Effector memory CD4-positive, alpha-beta T cell (primary cell): ENCODE measurements around the gene NEUROG3.

Source experiments
- DNase-seq, 3 donors: peaks; one replicate each; pipeline ENCODE4 v3.0.0-alpha.2; 2020
- H3K27ac ChIP-seq: 2 replicates; pipeline ENCODE4 v1.7.0; 2013; ENCODE audit warnings: mild to moderate bottlenecking, low read length, moderate library complexity; ENCODE audit not compliant: insufficient read depth, poor library complexity, severe bottlenecking
- H3K27me3 ChIP-seq: replicated peaks from 2 replicates; pipeline ENCODE4 v1.7.0; 2013; ENCODE audit warnings: mild to moderate bottlenecking, low read length; ENCODE audit not compliant: insufficient read depth, control insufficient read depth, poor library complexity, severe bottlenecking
- H3K36me3 ChIP-seq: 2 replicates; pipeline ENCODE4 v1.7.0; 2013; ENCODE audit warnings: mild to moderate bottlenecking, low read length, moderate library complexity; ENCODE audit not compliant: control insufficient read depth, insufficient read depth
- H3K4me1 ChIP-seq: 2 replicates; pipeline ENCODE4 v1.7.0; 2013; ENCODE audit warnings: low read length, mild to moderate bottlenecking; ENCODE audit not compliant: control insufficient read depth, insufficient read depth, poor library complexity, severe bottlenecking
- H3K4me3 ChIP-seq: 2 replicates; pipeline ENCODE4 v1.7.0; 2013; ENCODE audit warnings: low read length, low read depth, mild to moderate bottlenecking; ENCODE audit not compliant: insufficient read depth, poor library complexity, severe bottlenecking
- H3K9me3 ChIP-seq: 2 replicates; pipeline ENCODE4 v1.7.0; 2013; ENCODE audit warnings: mild to moderate bottlenecking, low read length, moderate library complexity; ENCODE audit not compliant: control insufficient read depth

The NEUROG3 gene

GRCh38 chr10:69584624-69585023, 11.4 kb upstream of the NEUROG3 start:
- peaks cover 5% of the 10 kb centered on the region for H3K27me3 ChIP-seq
- H3K27ac ChIP-seq: no peak overlapping the region

DNA sequence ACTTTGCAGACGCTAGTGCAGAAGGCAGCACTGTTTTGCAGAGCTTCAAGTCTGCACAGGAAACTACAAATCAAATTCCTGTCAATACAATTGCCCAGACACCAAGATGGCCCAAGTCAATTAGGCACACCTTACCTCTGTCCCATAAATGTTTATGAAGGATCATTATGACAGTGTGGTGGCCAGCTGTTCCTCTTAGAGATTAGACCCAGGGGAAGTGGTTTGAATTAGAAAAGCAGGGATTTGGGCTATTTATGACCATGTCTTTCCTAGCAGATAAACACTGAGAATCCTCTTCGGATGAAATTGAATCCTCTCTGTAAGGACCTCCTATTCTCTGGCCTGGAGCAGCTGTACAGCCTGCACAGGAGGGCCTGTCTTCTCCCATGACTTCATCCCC, 9.9 kb upstream of the NEUROG3 start:
- Histone ChIP-seq H3K9me3 (peaks cover 2% of the 10 kb centered on the region), H3K36me3 (no peaks in the 10 kb centered on the region), H3K27me3 (peaks cover 5% of the 10 kb centered on the region), H3K27ac (no peak overlapping the region), H3K4me3 (no peak overlapping the region), H3K4me1 (peaks cover under 1% of the 10 kb centered on the region)
- no peak for DNase-seq

More at GRCh38 chr10:69584624-69585023, 11.4 kb upstream of the NEUROG3 start:
- no peak for DNase-seq
- Histone ChIP-seq H3K4me3 (no peak overlapping the region), H3K9me3 (peaks cover 3% of the 10 kb centered on the region), H3K36me3 (no peaks in the 10 kb centered on the region), H3K4me1 (peaks cover 8% of the 10 kb centered on the region)

- Histone ChIP-seq H3K9me3 (no peaks in the 10 kb centered on the region), H3K27me3 (peaks cover 19% of the 10 kb centered on the region), H3K4me3 (no peak overlapping the region), H3K36me3 (no peaks in the 10 kb centered on the region), H3K27ac (no peak overlapping the region), H3K4me1 (no peaks in the 10 kb centered on the region)
- no peak for DNase-seq
Measured at GRCh38 chr10:69580435-69580834, 7.2 kb upstream of the NEUROG3 start.

GRCh38 chr10:69579464-69580060, 6.3 kb upstream of the NEUROG3 start:
- no peak overlapping the region for H3K4me3 ChIP-seq
- DNase-seq: no peak
- peaks cover 19% of the 10 kb centered on the region for H3K27me3 ChIP-seq
- no peaks in the 10 kb centered on the region for H3K9me3 ChIP-seq
- H3K4me1 ChIP-seq: peaks cover 3% of the 10 kb centered on the region
- H3K36me3 ChIP-seq: no peaks in the 10 kb centered on the region
- no peak overlapping the region for H3K27ac ChIP-seq

GRCh38 chr10:69578508-69578991, 5.3 kb upstream of the NEUROG3 start:
- Histone ChIP-seq H3K9me3 (no peaks in the 10 kb centered on the region), H3K27me3 (peaks cover 24% of the 10 kb centered on the region), H3K4me1 (peaks cover 13% of the 10 kb centered on the region), H3K27ac (no peak overlapping the region), H3K36me3 (no peaks in the 10 kb centered on the region), H3K4me3 (no peak overlapping the region)
- no peak for DNase-seq

GRCh38 chr10:69577268-69578232, 4.3 kb upstream of the NEUROG3 start:
- Histone ChIP-seq H3K4me1 (peaks cover 21% of the 10 kb centered on the region), H3K9me3 (no peaks in the 10 kb centered on the region), H3K27me3 (peaks cover 34% of the 10 kb centered on the region), H3K4me3 (no peak overlapping the region), H3K36me3 (no peaks in the 10 kb centered on the region), H3K27ac (no peak overlapping the region)
- no peak for DNase-seq

DNA sequence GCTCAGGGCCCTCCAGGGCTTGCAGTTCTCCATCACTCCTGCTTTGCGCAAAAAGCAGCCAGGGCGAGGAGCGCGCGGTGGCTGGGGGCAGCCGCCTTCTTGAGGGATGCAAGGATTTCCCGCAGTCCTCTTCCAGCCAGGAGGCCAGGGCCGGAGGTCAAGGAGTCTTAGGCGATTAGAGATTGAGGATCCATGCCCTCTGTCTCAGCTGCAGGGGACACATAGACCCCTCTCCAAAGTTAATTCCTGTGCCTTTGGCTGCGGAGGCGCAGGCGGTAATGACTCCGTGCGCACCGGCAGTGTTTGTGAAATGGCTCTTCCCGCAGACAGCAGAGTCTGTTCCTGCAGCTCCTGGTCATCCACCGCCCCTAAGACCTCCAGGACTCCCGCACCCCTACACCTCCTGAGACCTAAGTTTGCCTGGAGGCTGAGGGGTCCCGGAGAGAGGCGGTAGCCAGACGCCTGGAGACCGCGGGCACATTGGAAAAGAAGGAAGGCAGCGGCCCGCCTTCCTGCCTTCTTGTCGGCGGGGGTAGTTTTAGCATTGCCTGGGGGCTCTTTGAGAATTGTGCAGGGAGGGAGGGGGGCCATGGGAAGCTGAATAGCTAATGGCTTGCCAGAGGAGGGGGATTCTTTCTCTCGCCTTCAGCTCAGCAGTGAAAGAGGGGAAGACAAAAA, 3.3 kb upstream of the NEUROG3 start:
- Histone ChIP-seq H3K9me3 (no peaks in the 10 kb centered on the region), H3K27ac (no peak overlapping the region), H3K4me1 (peaks cover 32% of the 10 kb centered on the region), H3K4me3 (no peak overlapping the region), H3K27me3 (peaks cover 45% of the 10 kb centered on the region), H3K36me3 (no peaks in the 10 kb centered on the region)
- DNase-seq: no peak

GRCh38 chr10:69575164-69575722, 2.0 kb upstream of the NEUROG3 start:
- H3K9me3 ChIP-seq: no peaks in the 10 kb centered on the region
- no peak for DNase-seq
- no peak overlapping the region for H3K4me3 ChIP-seq
- peaks cover 32% of the 10 kb centered on the region for H3K4me1 ChIP-seq
- no peak overlapping the region for H3K27ac ChIP-seq
- peaks cover 53% of the 10 kb centered on the region for H3K27me3 ChIP-seq
- no peaks in the 10 kb centered on the region for H3K36me3 ChIP-seq

- Histone ChIP-seq H3K9me3 (no peaks in the 10 kb centered on the region), H3K36me3 (no peaks in the 10 kb centered on the region), H3K4me1 (peaks cover 32% of the 10 kb centered on the region), H3K27ac (no peak overlapping the region), H3K27me3 (peaks cover 57% of the 10 kb centered on the region), H3K4me3 (no peak overlapping the region)
- DNase-seq: no peak
Measured at GRCh38 chr10:69574571-69574978, 1.4 kb upstream of the NEUROG3 start.
